ENCODE measurements around the gene KIAA0930.

Gene KIAA0930

GRCh38 chr22:45181240-45181639 is 59.5 kb downstream of the KIAA0930 start:
- Histone ChIP-seq H3K27me3 (replicated peaks in 2 of 5; ENCODE audit: control insufficient read depth in 4 of 5, insufficient read depth in 5 of 5, low read length in 4 of 5) (no peaks in the 10 kb centered on the region), H3K4me1 (ENCODE audit: control extremely low read depth in 1 of 4, control insufficient read depth in 4 of 4, insufficient read depth in 4 of 4, low read length in 3 of 4) (no peaks in the 10 kb centered on the region), H3K27ac (ENCODE audit: insufficient read depth in 1 of 2, low read depth in 1 of 2, low read length in 2 of 2, poor library complexity in 1 of 2, severe bottlenecking in 2 of 2) (no peak overlapping the region), H3K4me3 (ENCODE audit: control insufficient read depth in 1 of 7, extremely low read depth in 1 of 7, insufficient read depth in 4 of 7, low read depth in 2 of 7, low read length in 6 of 7) (no peak overlapping the region), H3K36me3 (ENCODE audit: control insufficient read depth in 4 of 4, insufficient read depth in 4 of 4, low read length in 3 of 4) (peaks cover 11 to 78% (median 66%) of the 10 kb centered on the region in 4 experiments), H3K9me3 (ENCODE audit: control extremely low read depth in 1 of 5, control insufficient read depth in 4 of 5, insufficient read depth in 2 of 5, low read depth in 1 of 5, low read length in 4 of 5) (no peaks in the 10 kb centered on the region)
- 89% methylated on average over 3 of the region's 4 CpGs for WGBS (ENCODE audit: insufficient coverage)
- POLR2A ChIA-PET, result interaction anchor here (0.6 kb wide), 1 partner anchor 304 kb away, joined by 3 read pairs; no protein-coding TSS in a partner anchor
- no peak for DNase-seq
- CTCF ChIA-PET, result interaction anchor here (0.7 kb wide), 1 partner anchor 418 kb away, joined by 3 read pairs; no protein-coding TSS in a partner anchor

GRCh38 chr22:45180146-45180679 is 60.5 kb downstream of the KIAA0930 start:
- 100% methylated on average over 11 of the region's 14 CpGs for WGBS (ENCODE audit: insufficient coverage)
- Histone ChIP-seq H3K27ac (ENCODE audit: insufficient read depth in 1 of 2, low read depth in 1 of 2, low read length in 2 of 2, poor library complexity in 1 of 2, severe bottlenecking in 2 of 2) (peak overlapping the region in 1 of 2 experiments; percentile 8), H3K4me1 (ENCODE audit: control extremely low read depth in 1 of 4, control insufficient read depth in 4 of 4, insufficient read depth in 4 of 4, low read length in 3 of 4) (no peaks in the 10 kb centered on the region), H3K27me3 (replicated peaks in 2 of 5; ENCODE audit: control insufficient read depth in 4 of 5, insufficient read depth in 5 of 5, low read length in 4 of 5) (no peaks in the 10 kb centered on the region), H3K9me3 (ENCODE audit: control extremely low read depth in 1 of 5, control insufficient read depth in 4 of 5, insufficient read depth in 2 of 5, low read depth in 1 of 5, low read length in 4 of 5) (no peaks in the 10 kb centered on the region), H3K36me3 (ENCODE audit: control insufficient read depth in 4 of 4, insufficient read depth in 4 of 4, low read length in 3 of 4) (peaks cover 17 to 77% (median 66%) of the 10 kb centered on the region in 4 experiments), H3K4me3 (ENCODE audit: control insufficient read depth in 1 of 7, extremely low read depth in 1 of 7, insufficient read depth in 4 of 7, low read depth in 2 of 7, low read length in 6 of 7) (no peak overlapping the region)
- POLR2A ChIA-PET, result no interaction called here
- DNase-seq, result no peak
- CTCF ChIA-PET, result no interaction called here

- 88% methylated on average over 4 of the region's 9 CpGs for WGBS (ENCODE audit: insufficient coverage)
- ChIA-PET POLR2A (no interaction called here), CTCF (interaction anchor here (0.6 kb wide), 1 partner anchor 1538 kb away, joined by 3 read pairs; no protein-coding TSS in a partner anchor)
- peak overlapping the region in 1 of 2 experiments; percentile 40 for H3K27ac ChIP-seq (ENCODE audit: insufficient read depth in 1 of 2, low read depth in 1 of 2, low read length in 2 of 2, poor library complexity in 1 of 2, severe bottlenecking in 2 of 2)
- no peak for DNase-seq
- H3K36me3 ChIP-seq (ENCODE audit: control insufficient read depth in 4 of 4, insufficient read depth in 4 of 4, low read length in 3 of 4), result peaks cover 19 to 79% (median 65%) of the 10 kb centered on the region in 4 experiments
- H3K4me1 ChIP-seq (ENCODE audit: control extremely low read depth in 1 of 4, control insufficient read depth in 4 of 4, insufficient read depth in 4 of 4, low read length in 3 of 4), result no peaks in the 10 kb centered on the region
- H3K9me3 ChIP-seq (ENCODE audit: control extremely low read depth in 1 of 5, control insufficient read depth in 4 of 5, insufficient read depth in 2 of 5, low read depth in 1 of 5, low read length in 4 of 5), result no peaks in the 10 kb centered on the region
- H3K27me3 ChIP-seq (replicated peaks in 2 of 5; ENCODE audit: control insufficient read depth in 4 of 5, insufficient read depth in 5 of 5, low read length in 4 of 5), result no peaks in the 10 kb centered on the region
- no peak overlapping the region for H3K4me3 ChIP-seq (ENCODE audit: control insufficient read depth in 1 of 7, extremely low read depth in 1 of 7, insufficient read depth in 4 of 7, low read depth in 2 of 7, low read length in 6 of 7)
These were observed 61.2 kb downstream of the KIAA0930 start for GRCh38 chr22:45179276-45180049.

- WGBS (ENCODE audit: insufficient coverage), result 57% methylated on average over 3 of the region's 7 CpGs
- H3K27ac ChIP-seq (ENCODE audit: insufficient read depth in 1 of 2, low read depth in 1 of 2, low read length in 2 of 2, poor library complexity in 1 of 2, severe bottlenecking in 2 of 2), result peak overlapping the region in 1 of 2 experiments; percentile 14
- peaks cover 3 to 29% (median 15%) of the 10 kb centered on the region in 4 experiments for H3K4me1 ChIP-seq (ENCODE audit: control extremely low read depth in 1 of 4, control insufficient read depth in 4 of 4, insufficient read depth in 4 of 4, low read length in 3 of 4)
- H3K27me3 ChIP-seq (replicated peaks in 2 of 5; ENCODE audit: control insufficient read depth in 4 of 5, insufficient read depth in 5 of 5, low read length in 4 of 5), result no peaks in the 10 kb centered on the region
- no peak overlapping the region for H3K4me3 ChIP-seq (ENCODE audit: control insufficient read depth in 1 of 7, extremely low read depth in 1 of 7, insufficient read depth in 4 of 7, low read depth in 2 of 7, low read length in 6 of 7)
- POLR2A ChIA-PET, result interaction anchor here (0.5 kb wide), 1 partner anchor 47 kb away, joined by 4 read pairs; no protein-coding TSS in a partner anchor
- no peaks in the 10 kb centered on the region for H3K9me3 ChIP-seq (ENCODE audit: control extremely low read depth in 1 of 5, control insufficient read depth in 4 of 5, insufficient read depth in 2 of 5, low read depth in 1 of 5, low read length in 4 of 5)
- peaks cover 21 to 87% (median 63%) of the 10 kb centered on the region in 4 experiments for H3K36me3 ChIP-seq (ENCODE audit: control insufficient read depth in 4 of 4, insufficient read depth in 4 of 4, low read length in 3 of 4)
- DNase-seq, result peak in 2 of 3 donors; percentile 19 to 62
- CTCF ChIA-PET, result no interaction called here
These were observed 67.7 kb downstream of the KIAA0930 start for GRCh38 chr22:45172881-45173585.

- Histone ChIP-seq H3K36me3 (ENCODE audit: control insufficient read depth in 4 of 4, insufficient read depth in 4 of 4, low read length in 3 of 4) (peaks cover 17 to 86% (median 60%) of the 10 kb centered on the region in 4 experiments), H3K27me3 (replicated peaks in 2 of 5; ENCODE audit: control insufficient read depth in 4 of 5, insufficient read depth in 5 of 5, low read length in 4 of 5) (no peaks in the 10 kb centered on the region), H3K27ac (ENCODE audit: insufficient read depth in 1 of 2, low read depth in 1 of 2, low read length in 2 of 2, poor library complexity in 1 of 2, severe bottlenecking in 2 of 2) (no peak overlapping the region), H3K9me3 (ENCODE audit: control extremely low read depth in 1 of 5, control insufficient read depth in 4 of 5, insufficient read depth in 2 of 5, low read depth in 1 of 5, low read length in 4 of 5) (no peaks in the 10 kb centered on the region), H3K4me3 (ENCODE audit: control insufficient read depth in 1 of 7, extremely low read depth in 1 of 7, insufficient read depth in 4 of 7, low read depth in 2 of 7, low read length in 6 of 7) (no peak overlapping the region), H3K4me1 (ENCODE audit: control extremely low read depth in 1 of 4, control insufficient read depth in 4 of 4, insufficient read depth in 4 of 4, low read length in 3 of 4) (peaks cover 3 to 36% (median 16%) of the 10 kb centered on the region in 4 experiments)
- ChIA-PET CTCF (interaction anchor here (1.1 kb wide), 1 partner anchor 70 kb away, joined by 3 read pairs; no protein-coding TSS in a partner anchor), POLR2A (interaction anchor here (0.6 kb wide), 1 partner anchor 348 kb away, joined by 3 read pairs; no protein-coding TSS in a partner anchor)
- no peak for DNase-seq
- 87% methylated on average over 3 of the region's 6 CpGs for whole genome bisulfite sequencing (ENCODE audit: insufficient coverage)
These were observed 68.9 kb downstream of the KIAA0930 start for GRCh38 chr22:45171830-45172229.

GRCh38 chr22:45169591-45170466 is 70.9 kb downstream of the KIAA0930 start:
- POLR2A ChIA-PET, result interaction anchor here (0.6 kb wide), 1 partner anchor 499 kb away, joined by 5 read pairs; no protein-coding TSS in a partner anchor
- no peaks in the 10 kb centered on the region for H3K27me3 ChIP-seq (replicated peaks in 2 of 5; ENCODE audit: control insufficient read depth in 4 of 5, insufficient read depth in 5 of 5, low read length in 4 of 5)
- peaks cover 13 to 53% (median 27%) of the 10 kb centered on the region in 4 experiments for H3K4me1 ChIP-seq (ENCODE audit: control extremely low read depth in 1 of 4, control insufficient read depth in 4 of 4, insufficient read depth in 4 of 4, low read length in 3 of 4)
- CTCF ChIA-PET, result interaction anchor here (1.1 kb wide), 1 partner anchor 21 kb away, joined by 3 read pairs; no protein-coding TSS in a partner anchor
- H3K4me3 ChIP-seq (ENCODE audit: control insufficient read depth in 1 of 7, extremely low read depth in 1 of 7, insufficient read depth in 4 of 7, low read depth in 2 of 7, low read length in 6 of 7), result no peak overlapping the region
- H3K27ac ChIP-seq (ENCODE audit: insufficient read depth in 1 of 2, low read depth in 1 of 2, low read length in 2 of 2, poor library complexity in 1 of 2, severe bottlenecking in 2 of 2), result peak overlapping the region; percentile 25 to 58
- 66% methylated on average over 18 of the region's 19 CpGs for WGBS (ENCODE audit: insufficient coverage)
- no peaks in the 10 kb centered on the region for H3K9me3 ChIP-seq (ENCODE audit: control extremely low read depth in 1 of 5, control insufficient read depth in 4 of 5, insufficient read depth in 2 of 5, low read depth in 1 of 5, low read length in 4 of 5)
- H3K36me3 ChIP-seq (ENCODE audit: control insufficient read depth in 4 of 4, insufficient read depth in 4 of 4, low read length in 3 of 4), result peaks cover 9 to 68% (median 44%) of the 10 kb centered on the region in 4 experiments
- peak in 2 of 3 donors; percentile 43 to 66 for DNase-seq

All from common myeloid progenitor, CD34-positive (primary cell).